Measurements from ENCODE around the gene FIGNL2. TPM values are rescaled to one million over a fixed set of nuclear protein-coding genes. Genes with fewer than 3 reads are reported as not detected.

FIGNL2 gene
- total RNA-seq, 1 experiment from 2014 or later = not detected

- H3K4me1 Mint-ChIP-seq (ENCODE audit: insufficient read depth, unreplicated experiment) = no peaks in the 10 kb centered on the region
- H3K27ac Mint-ChIP-seq (ENCODE audit: low read depth, unreplicated experiment) = no peak overlapping the region
These were observed 4.1 kb upstream of the FIGNL2 start for GRCh38 chr12:51852404-51853137.

GRCh38 chr12:51851413-51852124, 3.1 kb upstream of the FIGNL2 start:
- H3K27me3 Mint-ChIP-seq (ENCODE audit: insufficient read depth, unreplicated experiment) = peaks cover 53% of the 10 kb centered on the region
- BruUV-seq (replicated peaks) = no TSS peak
- intact Hi-C loops (cut with micrococcal nuclease) = no loop called here
- no peaks in the 10 kb centered on the region for H3K36me3 Mint-ChIP-seq (ENCODE audit: insufficient read depth, unreplicated experiment)
- H3K4me1 Mint-ChIP-seq (ENCODE audit: insufficient read depth, unreplicated experiment) = no peaks in the 10 kb centered on the region
- no peak for TF ChIP-seq CTCF (IDR thresholded peaks at IDR 0.05; ENCODE audit: unreplicated experiment)
- POLR2A ChIA-PET = no interaction called here
- H3K27ac Mint-ChIP-seq (ENCODE audit: low read depth, unreplicated experiment) = no peak overlapping the region
- no peak overlapping the region for H3K4me3 Mint-ChIP-seq (ENCODE audit: unreplicated experiment)
- no peak for DNase-seq (ENCODE audit: unreplicated experiment)
- CTCF ChIA-PET = interaction anchor here (2.4 kb wide), 1 partner anchor 23 kb away, joined by 7 read pairs; no protein-coding TSS in a partner anchor
- no peaks in the 10 kb centered on the region for H3K9me3 Mint-ChIP-seq (ENCODE audit: unreplicated experiment)

More at GRCh38 chr12:51852404-51853137, 4.1 kb upstream of the FIGNL2 start:
- Mint-ChIP-seq H3K4me3 (ENCODE audit: unreplicated experiment) (no peak overlapping the region), H3K36me3 (ENCODE audit: insufficient read depth, unreplicated experiment) (no peaks in the 10 kb centered on the region), H3K9me3 (ENCODE audit: unreplicated experiment) (no peaks in the 10 kb centered on the region), H3K27me3 (ENCODE audit: insufficient read depth, unreplicated experiment) (peaks cover 61% of the 10 kb centered on the region)
- no peak for DNase-seq (ENCODE audit: unreplicated experiment)
- no TSS peak for BruUV-seq (replicated peaks)
- intact Hi-C loops (cut with micrococcal nuclease) = no loop called here
- ChIA-PET POLR2A (no interaction called here), CTCF (interaction anchor here (2.4 kb wide), 1 partner anchor 22 kb away, joined by 7 read pairs; no protein-coding TSS in a partner anchor)
- no peak for TF ChIP-seq CTCF (IDR thresholded peaks at IDR 0.05; ENCODE audit: unreplicated experiment)

GRCh38 chr12:51850965-51851299, 2.4 kb upstream of the FIGNL2 start:
- no peaks in the 10 kb centered on the region for H3K4me1 Mint-ChIP-seq (ENCODE audit: insufficient read depth, unreplicated experiment)
- H3K9me3 Mint-ChIP-seq (ENCODE audit: unreplicated experiment) = no peaks in the 10 kb centered on the region
- peaks cover 53% of the 10 kb centered on the region for H3K27me3 Mint-ChIP-seq (ENCODE audit: insufficient read depth, unreplicated experiment)
- ChIA-PET CTCF (interaction anchor here (0.8 to 2.4 kb wide), 2 partner anchors 24 to 72 kb away, joined by 3 to 7 read pairs; no protein-coding TSS in a partner anchor), POLR2A (no interaction called here)
- H3K27ac Mint-ChIP-seq (ENCODE audit: low read depth, unreplicated experiment) = no peak overlapping the region
- no peak overlapping the region for H3K4me3 Mint-ChIP-seq (ENCODE audit: unreplicated experiment)
- H3K36me3 Mint-ChIP-seq (ENCODE audit: insufficient read depth, unreplicated experiment) = no peaks in the 10 kb centered on the region
- TF ChIP-seq CTCF (IDR thresholded peaks at IDR 0.05; ENCODE audit: unreplicated experiment) = no peak
- intact Hi-C loops (cut with micrococcal nuclease) = no loop called here
- no TSS peak for BruUV-seq (replicated peaks)
- no peak for DNase-seq (ENCODE audit: unreplicated experiment)

- ChIA-PET POLR2A (no interaction called here), CTCF (interaction anchor here (0.8 to 2.4 kb wide), 2 partner anchors 25 to 73 kb away, joined by 3 to 7 read pairs; no protein-coding TSS in a partner anchor)
- intact Hi-C loops (cut with micrococcal nuclease) = no loop called here
- Mint-ChIP-seq H3K36me3 (ENCODE audit: insufficient read depth, unreplicated experiment) (no peaks in the 10 kb centered on the region), H3K27ac (ENCODE audit: low read depth, unreplicated experiment) (no peak overlapping the region), H3K4me1 (ENCODE audit: insufficient read depth, unreplicated experiment) (no peaks in the 10 kb centered on the region), H3K4me3 (ENCODE audit: unreplicated experiment) (no peak overlapping the region), H3K9me3 (ENCODE audit: unreplicated experiment) (no peaks in the 10 kb centered on the region), H3K27me3 (ENCODE audit: insufficient read depth, unreplicated experiment) (peaks cover 53% of the 10 kb centered on the region)
- DNase-seq (ENCODE audit: unreplicated experiment) = no peak
- TF ChIP-seq CTCF (IDR thresholded peaks at IDR 0.05; ENCODE audit: unreplicated experiment) = no peak
- BruUV-seq (replicated peaks) = no TSS peak
These were observed 1.8 kb upstream of the FIGNL2 start for GRCh38 chr12:51850081-51850964.

Measured in MCF 10A (cell line).